ENCODE data around the gene CNNM2.

DNA sequence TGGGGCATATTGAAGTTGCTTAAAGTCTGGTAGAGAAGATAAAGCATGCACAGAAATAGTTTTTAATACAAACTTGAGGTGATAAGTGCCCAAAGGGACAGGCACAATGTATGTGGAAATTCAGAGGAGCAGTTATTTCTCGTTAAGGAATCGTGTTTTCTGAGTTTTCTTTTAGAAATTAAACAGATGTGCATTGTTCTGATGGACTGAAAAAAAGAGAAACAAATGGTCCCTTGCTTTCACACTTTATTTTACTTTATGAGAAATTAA is 45.6 kb downstream of the CNNM2 start:
- TF ChIP-seq, protein P1, sequence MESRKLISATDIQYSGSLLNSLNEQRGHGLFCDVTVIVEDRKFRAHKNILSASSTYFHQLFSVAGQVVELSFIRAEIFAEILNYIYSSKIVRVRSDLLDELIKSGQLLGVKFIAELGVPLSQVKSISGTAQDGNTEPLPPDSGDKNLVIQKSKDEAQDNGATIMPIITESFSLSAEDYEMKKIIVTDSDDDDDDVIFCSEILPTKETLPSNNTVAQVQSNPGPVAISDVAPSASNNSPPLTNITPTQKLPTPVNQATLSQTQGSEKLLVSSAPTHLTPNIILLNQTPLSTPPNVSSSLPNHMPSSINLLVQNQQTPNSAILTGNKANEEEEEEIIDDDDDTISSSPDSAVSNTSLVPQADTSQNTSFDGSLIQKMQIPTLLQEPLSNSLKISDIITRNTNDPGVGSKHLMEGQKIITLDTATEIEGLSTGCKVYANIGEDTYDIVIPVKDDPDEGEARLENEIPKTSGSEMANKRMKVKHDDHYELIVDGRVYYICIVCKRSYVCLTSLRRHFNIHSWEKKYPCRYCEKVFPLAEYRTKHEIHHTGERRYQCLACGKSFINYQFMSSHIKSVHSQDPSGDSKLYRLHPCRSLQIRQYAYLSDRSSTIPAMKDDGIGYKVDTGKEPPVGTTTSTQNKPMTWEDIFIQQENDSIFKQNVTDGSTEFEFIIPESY (IDR thresholded peaks at IDR 0.05; ENCODE audit: borderline replicate concordance, low read depth) = no peak
- TF ChIP-seq, protein P2, sequence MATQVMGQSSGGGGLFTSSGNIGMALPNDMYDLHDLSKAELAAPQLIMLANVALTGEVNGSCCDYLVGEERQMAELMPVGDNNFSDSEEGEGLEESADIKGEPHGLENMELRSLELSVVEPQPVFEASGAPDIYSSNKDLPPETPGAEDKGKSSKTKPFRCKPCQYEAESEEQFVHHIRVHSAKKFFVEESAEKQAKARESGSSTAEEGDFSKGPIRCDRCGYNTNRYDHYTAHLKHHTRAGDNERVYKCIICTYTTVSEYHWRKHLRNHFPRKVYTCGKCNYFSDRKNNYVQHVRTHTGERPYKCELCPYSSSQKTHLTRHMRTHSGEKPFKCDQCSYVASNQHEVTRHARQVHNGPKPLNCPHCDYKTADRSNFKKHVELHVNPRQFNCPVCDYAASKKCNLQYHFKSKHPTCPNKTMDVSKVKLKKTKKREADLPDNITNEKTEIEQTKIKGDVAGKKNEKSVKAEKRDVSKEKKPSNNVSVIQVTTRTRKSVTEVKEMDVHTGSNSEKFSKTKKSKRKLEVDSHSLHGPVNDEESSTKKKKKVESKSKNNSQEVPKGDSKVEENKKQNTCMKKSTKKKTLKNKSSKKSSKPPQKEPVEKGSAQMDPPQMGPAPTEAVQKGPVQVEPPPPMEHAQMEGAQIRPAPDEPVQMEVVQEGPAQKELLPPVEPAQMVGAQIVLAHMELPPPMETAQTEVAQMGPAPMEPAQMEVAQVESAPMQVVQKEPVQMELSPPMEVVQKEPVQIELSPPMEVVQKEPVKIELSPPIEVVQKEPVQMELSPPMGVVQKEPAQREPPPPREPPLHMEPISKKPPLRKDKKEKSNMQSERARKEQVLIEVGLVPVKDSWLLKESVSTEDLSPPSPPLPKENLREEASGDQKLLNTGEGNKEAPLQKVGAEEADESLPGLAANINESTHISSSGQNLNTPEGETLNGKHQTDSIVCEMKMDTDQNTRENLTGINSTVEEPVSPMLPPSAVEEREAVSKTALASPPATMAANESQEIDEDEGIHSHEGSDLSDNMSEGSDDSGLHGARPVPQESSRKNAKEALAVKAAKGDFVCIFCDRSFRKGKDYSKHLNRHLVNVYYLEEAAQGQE (IDR thresholded peaks at IDR 0.05; ENCODE audit: low read depth, low read length) = no peak
- TF ChIP-seq, protein P3, sequence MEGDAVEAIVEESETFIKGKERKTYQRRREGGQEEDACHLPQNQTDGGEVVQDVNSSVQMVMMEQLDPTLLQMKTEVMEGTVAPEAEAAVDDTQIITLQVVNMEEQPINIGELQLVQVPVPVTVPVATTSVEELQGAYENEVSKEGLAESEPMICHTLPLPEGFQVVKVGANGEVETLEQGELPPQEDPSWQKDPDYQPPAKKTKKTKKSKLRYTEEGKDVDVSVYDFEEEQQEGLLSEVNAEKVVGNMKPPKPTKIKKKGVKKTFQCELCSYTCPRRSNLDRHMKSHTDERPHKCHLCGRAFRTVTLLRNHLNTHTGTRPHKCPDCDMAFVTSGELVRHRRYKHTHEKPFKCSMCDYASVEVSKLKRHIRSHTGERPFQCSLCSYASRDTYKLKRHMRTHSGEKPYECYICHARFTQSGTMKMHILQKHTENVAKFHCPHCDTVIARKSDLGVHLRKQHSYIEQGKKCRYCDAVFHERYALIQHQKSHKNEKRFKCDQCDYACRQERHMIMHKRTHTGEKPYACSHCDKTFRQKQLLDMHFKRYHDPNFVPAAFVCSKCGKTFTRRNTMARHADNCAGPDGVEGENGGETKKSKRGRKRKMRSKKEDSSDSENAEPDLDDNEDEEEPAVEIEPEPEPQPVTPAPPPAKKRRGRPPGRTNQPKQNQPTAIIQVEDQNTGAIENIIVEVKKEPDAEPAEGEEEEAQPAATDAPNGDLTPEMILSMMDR (IDR thresholded peaks at IDR 0.05) = no peak
- TF ChIP-seq USF2 (IDR thresholded peaks at IDR 0.05; ENCODE audit: borderline replicate concordance, low read depth, low read length) (no peak), POLR2AphosphoS5 (IDR thresholded peaks at IDR 0.05; ENCODE audit: low read depth, low read length) (no peak), CHD2 (IDR thresholded peaks at IDR 0.05; ENCODE audit: low read length, partially characterized antibody) (no peak), FOSL2 (IDR thresholded peaks at IDR 0.05; ENCODE audit: borderline replicate concordance, low read depth) (no peak), EZH2phosphoT487 (IDR thresholded peaks at IDR 0.05; ENCODE audit: borderline replicate concordance, low read depth) (no peak), EP300 (IDR thresholded peaks at IDR 0.05; ENCODE audit: borderline replicate concordance in 1 of 2, low read depth in 1 of 2, low read length in 1 of 2) (no peak), SIN3A (IDR thresholded peaks at IDR 0.05; ENCODE audit: borderline replicate concordance, low read depth, low read length) (no peak)
- TF ChIP-seq, protein P4, sequence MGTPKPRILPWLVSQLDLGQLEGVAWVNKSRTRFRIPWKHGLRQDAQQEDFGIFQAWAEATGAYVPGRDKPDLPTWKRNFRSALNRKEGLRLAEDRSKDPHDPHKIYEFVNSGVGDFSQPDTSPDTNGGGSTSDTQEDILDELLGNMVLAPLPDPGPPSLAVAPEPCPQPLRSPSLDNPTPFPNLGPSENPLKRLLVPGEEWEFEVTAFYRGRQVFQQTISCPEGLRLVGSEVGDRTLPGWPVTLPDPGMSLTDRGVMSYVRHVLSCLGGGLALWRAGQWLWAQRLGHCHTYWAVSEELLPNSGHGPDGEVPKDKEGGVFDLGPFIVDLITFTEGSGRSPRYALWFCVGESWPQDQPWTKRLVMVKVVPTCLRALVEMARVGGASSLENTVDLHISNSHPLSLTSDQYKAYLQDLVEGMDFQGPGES (IDR thresholded peaks at IDR 0.05; ENCODE audit: low read depth, low read length) = no peak
- TF ChIP-seq, protein P5, sequence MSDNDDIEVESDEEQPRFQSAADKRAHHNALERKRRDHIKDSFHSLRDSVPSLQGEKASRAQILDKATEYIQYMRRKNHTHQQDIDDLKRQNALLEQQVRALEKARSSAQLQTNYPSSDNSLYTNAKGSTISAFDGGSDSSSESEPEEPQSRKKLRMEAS (IDR thresholded peaks at IDR 0.05; ENCODE audit: low read depth) = no peak

Data from SK-N-SH (cell line).